ENCODE results near the gene CDK5.

Gene CDK5

GRCh38 chr7:151035902-151036301 is 21.8 kb downstream of the CDK5 start:
- TF ChIP-seq, protein P1, sequence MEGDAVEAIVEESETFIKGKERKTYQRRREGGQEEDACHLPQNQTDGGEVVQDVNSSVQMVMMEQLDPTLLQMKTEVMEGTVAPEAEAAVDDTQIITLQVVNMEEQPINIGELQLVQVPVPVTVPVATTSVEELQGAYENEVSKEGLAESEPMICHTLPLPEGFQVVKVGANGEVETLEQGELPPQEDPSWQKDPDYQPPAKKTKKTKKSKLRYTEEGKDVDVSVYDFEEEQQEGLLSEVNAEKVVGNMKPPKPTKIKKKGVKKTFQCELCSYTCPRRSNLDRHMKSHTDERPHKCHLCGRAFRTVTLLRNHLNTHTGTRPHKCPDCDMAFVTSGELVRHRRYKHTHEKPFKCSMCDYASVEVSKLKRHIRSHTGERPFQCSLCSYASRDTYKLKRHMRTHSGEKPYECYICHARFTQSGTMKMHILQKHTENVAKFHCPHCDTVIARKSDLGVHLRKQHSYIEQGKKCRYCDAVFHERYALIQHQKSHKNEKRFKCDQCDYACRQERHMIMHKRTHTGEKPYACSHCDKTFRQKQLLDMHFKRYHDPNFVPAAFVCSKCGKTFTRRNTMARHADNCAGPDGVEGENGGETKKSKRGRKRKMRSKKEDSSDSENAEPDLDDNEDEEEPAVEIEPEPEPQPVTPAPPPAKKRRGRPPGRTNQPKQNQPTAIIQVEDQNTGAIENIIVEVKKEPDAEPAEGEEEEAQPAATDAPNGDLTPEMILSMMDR (IDR thresholded peaks at IDR 0.05): no peak
- H3K4me3 ChIP-seq: no peak overlapping the region
- H3K27ac ChIP-seq: no peak overlapping the region
- DNase-seq (ENCODE audit: low spot score): no peak

- no peak overlapping the region for H3K4me3 ChIP-seq
Observed at GRCh38 chr7:151035026-151035717, 22.5 kb downstream of the CDK5 start.

GRCh38 chr7:151034312-151035025 is 23.2 kb downstream of the CDK5 start:
- TF ChIP-seq, protein P1 (IDR thresholded peaks at IDR 0.05): no peak

More at GRCh38 chr7:151035026-151035717, 22.5 kb downstream of the CDK5 start:
- H3K27ac ChIP-seq: no peak overlapping the region
- TF ChIP-seq, protein P1 (IDR thresholded peaks at IDR 0.05): no peak
- no peak for DNase-seq (ENCODE audit: low spot score)

GRCh38 chr7:151033864-151034249 is 23.8 kb downstream of the CDK5 start:
- no peak overlapping the region for H3K4me3 ChIP-seq
- TF ChIP-seq, protein P1 (IDR thresholded peaks at IDR 0.05): no peak
- no peak overlapping the region for H3K27ac ChIP-seq
- DNase-seq (ENCODE audit: low spot score): no peak

More at GRCh38 chr7:151034312-151035025, 23.2 kb downstream of the CDK5 start:
- Histone ChIP-seq H3K27ac (no peak overlapping the region), H3K4me3 (no peak overlapping the region)
- DNase-seq (ENCODE audit: low spot score): no peak

DNA sequence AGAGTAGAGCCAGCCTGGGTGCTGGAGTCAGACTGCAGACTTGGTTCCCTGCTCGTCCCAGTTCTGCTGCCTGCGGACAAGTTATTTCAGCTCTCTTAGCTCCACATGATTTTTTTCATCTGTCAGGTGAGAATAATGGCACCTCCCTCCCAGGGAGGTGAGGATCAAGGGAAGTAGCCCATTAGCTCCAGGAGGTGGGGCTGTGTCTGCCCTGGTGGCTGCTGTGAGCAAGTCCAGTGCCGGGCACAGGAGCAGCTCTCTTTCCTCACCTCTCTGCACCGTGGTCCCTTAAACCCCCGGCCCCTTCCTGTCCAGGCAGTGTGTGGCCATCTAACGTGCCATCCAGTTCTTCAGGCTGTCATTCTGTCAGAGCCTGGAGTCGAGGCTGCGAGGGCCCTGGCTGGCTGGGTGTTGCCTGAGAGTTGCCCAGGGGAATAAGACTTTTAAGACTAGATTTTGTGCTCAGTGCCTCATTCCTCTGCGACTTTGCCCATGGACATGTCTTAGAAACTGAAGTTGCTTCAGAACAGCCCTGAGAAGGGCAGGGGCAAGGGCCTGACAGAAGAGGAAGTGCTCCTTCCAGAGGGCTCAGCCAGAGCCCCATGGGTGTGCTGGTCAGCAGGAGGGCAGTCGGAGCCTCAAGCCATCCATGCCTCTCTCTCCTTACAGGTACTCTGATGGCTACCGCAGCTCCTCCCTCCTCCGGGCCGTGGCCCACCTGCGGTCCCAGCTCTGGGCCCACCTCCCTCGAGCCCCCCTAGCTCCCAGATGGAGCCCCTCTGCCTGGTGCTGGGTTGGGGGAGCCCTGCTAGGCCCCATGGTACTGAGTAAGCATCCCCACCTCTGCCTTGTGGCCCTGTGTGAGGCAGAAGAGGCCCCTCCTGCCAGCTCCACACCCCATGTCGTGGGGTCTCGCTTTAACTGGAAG is 24.5 kb downstream of the CDK5 start:
- TF ChIP-seq, protein P1 (IDR thresholded peaks at IDR 0.05): no peak
- H3K4me3 ChIP-seq: no peak overlapping the region
- no peak for DNase-seq (ENCODE audit: low spot score)
- H3K27ac ChIP-seq: no peak overlapping the region

- no peak for DNase-seq (ENCODE audit: low spot score)
- H3K27ac ChIP-seq: no peak overlapping the region
- no peak overlapping the region for H3K4me3 ChIP-seq
- TF ChIP-seq, protein P1 (IDR thresholded peaks at IDR 0.05): no peak
Observed at GRCh38 chr7:151031011-151031410, 26.7 kb downstream of the CDK5 start.

Measured in coronary artery (tissue), 2 donors.